Neural crest cell (in vitro differentiated cells): ENCODE data around the gene LDLRAD3. TPM values are rescaled to one million over a fixed set of nuclear protein-coding genes. Genes with fewer than 3 reads are reported as not detected.

Experiments
- DNase-seq: peaks from one replicate; pipeline ENCODE4 v3.0.0; 2021; ENCODE audit warnings: low read depth, mixed read lengths, low spot score
- H3K27ac Mint-ChIP-seq: one replicate; pipeline ENCODE4 v1.8.0; 2021; ENCODE audit warnings: mild to moderate bottlenecking, mixed read lengths; ENCODE audit not compliant: unreplicated experiment
- H3K27me3 Mint-ChIP-seq: 2 replicates; pipeline ENCODE4 v1.8.0; 2021; ENCODE audit warnings: low read depth, mild to moderate bottlenecking, mixed read lengths
- H3K36me3 Mint-ChIP-seq: 2 replicates; pipeline ENCODE4 v1.8.0; 2021; ENCODE audit warnings: low read depth, mild to moderate bottlenecking, mixed read lengths
- H3K4me1 Mint-ChIP-seq: 2 replicates; pipeline ENCODE4 v1.8.0; 2021; ENCODE audit warnings: mixed read lengths
- H3K4me3 Mint-ChIP-seq: one replicate; pipeline ENCODE4 v1.8.0; 2021; ENCODE audit warnings: mild to moderate bottlenecking, mixed read lengths
- H3K9me3 Mint-ChIP-seq: 2 replicates; pipeline ENCODE4 v1.8.0; 2021; ENCODE audit warnings: mixed read lengths
- CTCF ChIP-seq: fragments of 200-600 bp; sonication (generic); conservative IDR thresholded peaks from 2 replicates; pipeline ENCODE4 v1.5.0; 2021; ENCODE audit warnings: antibody characterized with exemption, mild to moderate bottlenecking
- total RNA-seq: library from RNA; stranded (reverse); gene quantifications from 2 replicates; pipeline ENCODE4 v1.2.1, GENCODE V29; 2021

The LDLRAD3 gene
- total RNA-seq, 1 donor from 2014 or later, result 30.1 TPM

- Mint-ChIP-seq H3K27ac (no peak overlapping the region), H3K27me3 (no peaks in the 10 kb centered on the region), H3K36me3 (peaks cover 14% of the 10 kb centered on the region), H3K9me3 (no peaks in the 10 kb centered on the region), H3K4me3 (no peak overlapping the region), H3K4me1 (peaks cover 8% of the 10 kb centered on the region)
- TF ChIP-seq CTCF, result no peak
- no peak for DNase-seq
Measured at GRCh38 chr11:36192425-36193289, 248.8 kb downstream of the LDLRAD3 start.

- no peak for TF ChIP-seq CTCF
- Mint-ChIP-seq H3K4me1 (peaks cover 8% of the 10 kb centered on the region), H3K27me3 (no peaks in the 10 kb centered on the region), H3K36me3 (peaks cover 11% of the 10 kb centered on the region), H3K27ac (no peak overlapping the region), H3K4me3 (no peak overlapping the region), H3K9me3 (no peaks in the 10 kb centered on the region)
- DNase-seq, result no peak
Measured at GRCh38 chr11:36193290-36193619, 249.4 kb downstream of the LDLRAD3 start.

- Mint-ChIP-seq H3K4me1 (peaks cover 8% of the 10 kb centered on the region), H3K27ac (no peak overlapping the region), H3K9me3 (no peaks in the 10 kb centered on the region), H3K4me3 (no peak overlapping the region), H3K36me3 (peaks cover 8% of the 10 kb centered on the region), H3K27me3 (no peaks in the 10 kb centered on the region)
- no peak for DNase-seq
- no peak for TF ChIP-seq CTCF
Measured at GRCh38 chr11:36193721-36194120, 249.9 kb downstream of the LDLRAD3 start.

GRCh38 chr11:36195496-36196354 lies 251.9 kb downstream of the LDLRAD3 start:
- H3K4me3 Mint-ChIP-seq, result no peak overlapping the region

More at GRCh38 chr11:36195496-36196354, 251.9 kb downstream of the LDLRAD3 start:
- DNase-seq, result no peak
- TF ChIP-seq CTCF, result no peak
- H3K27me3 Mint-ChIP-seq, result no peaks in the 10 kb centered on the region
- H3K36me3 Mint-ChIP-seq, result peaks cover 6% of the 10 kb centered on the region
- peaks cover 8% of the 10 kb centered on the region for H3K4me1 Mint-ChIP-seq
- H3K9me3 Mint-ChIP-seq, result no peaks in the 10 kb centered on the region
- H3K27ac Mint-ChIP-seq, result no peak overlapping the region
